GM12878 (cell line): Measurements from ENCODE around the gene PKLR.

ENCODE experiments used
- ATF7 ChIP-seq: fragments of 450-650 bp; IDR thresholded peaks from 2 replicates; pipeline ENCODE4 v1.6.1; 2016; ENCODE audit warnings: low read depth, mild to moderate bottlenecking
- ZBTB33 ChIP-seq: fragments of 450-650 bp; IDR thresholded peaks from 2 replicates; pipeline ENCODE4 v1.6.1; 2017; ENCODE audit warnings: mild to moderate bottlenecking

- TF ChIP-seq ATF7 (no peak), ZBTB33 (no peak)
These were observed 3.9 kb downstream of the PKLR start for GRCh38 chr1:155297384-155297783.
